Colonic mucosa (tissue), 4 donors: Measurements from ENCODE around the gene POU2F1. TPM values are rescaled to one million over a fixed set of nuclear protein-coding genes. Genes with fewer than 3 reads are reported as not detected.

Experiments used
- DNase-seq: peaks from one replicate; pipeline ENCODE4 v3.0.0-alpha.2; 2020
- H3K27ac ChIP-seq: fragments of 200-600 bp; one replicate; pipeline ENCODE4 v1.8.0; 2021
- H3K27me3 ChIP-seq: fragments of 200-600 bp; one replicate; pipeline ENCODE4 v1.8.0; 2021
- H3K36me3 ChIP-seq: fragments of 200-600 bp; one replicate; pipeline ENCODE4 v1.8.0; 2021
- H3K4me1 ChIP-seq: fragments of 200-600 bp; one replicate; pipeline ENCODE4 v1.8.0; 2021; ENCODE audit warnings: mild to moderate bottlenecking
- H3K4me3 ChIP-seq: fragments of 200-600 bp; one replicate; pipeline ENCODE4 v1.8.0; 2021
- H3K9ac ChIP-seq, 2 donors: one replicate each; pipeline ENCODE4 v1.7.0; 2013; ENCODE audit warnings: control low read depth in 2 of 2, low read depth in 2 of 2, low read length in 2 of 2
- H3K9me3 ChIP-seq: fragments of 200-600 bp; one replicate; pipeline ENCODE4 v1.8.0; 2021
- CTCF ChIP-seq: fragments of 200-600 bp; IDR thresholded peaks from one replicate; pipeline ENCODE4 v1.8.0; 2022; ENCODE audit warnings: antibody characterized with exemption, mild to moderate bottlenecking
- intact Hi-C: fragments of 100-400 bp; cut with DNase I; formaldehyde crosslinking; loops from one replicate; pipeline ENCODE4 v1.14.1; 2022
- total RNA-seq, 2 donors: library from RNA; stranded (reverse); fragmentation: NEBNext Ultra II Directional in 1 of 2; extraction: Animal tissue kit (Norgen Biotek cat#: 25700) in 1 of 2; gene quantifications; one replicate each; pipeline ENCODE4 v1.2.1, GENCODE V29; 2021
- donor health status: healthy.
- donor health status: DM: no; HTN: no; CAD: no.
- donor health status: DM: no; HTN: no; CAD: no.

Gene POU2F1
- total RNA-seq, 2 donors from 2014 or later: 16.4 to 24.4 TPM

GRCh38 chr1:167365360-167365759, 144.7 kb downstream of the POU2F1 start:
- Histone ChIP-seq H3K36me3 (no peaks in the 10 kb centered on the region), H3K9ac (no peak overlapping the region), H3K27me3 (no peaks in the 10 kb centered on the region), H3K9me3 (no peaks in the 10 kb centered on the region), H3K27ac (no peak overlapping the region), H3K4me1 (no peaks in the 10 kb centered on the region), H3K4me3 (no peak overlapping the region)
- TF ChIP-seq CTCF: no peak
- no peak for DNase-seq
- intact Hi-C loops: no loop called here

GRCh38 chr1:167367705-167368104, 147.0 kb downstream of the POU2F1 start:
- no peak overlapping the region for H3K9ac ChIP-seq
- H3K36me3 ChIP-seq: no peaks in the 10 kb centered on the region
- TF ChIP-seq CTCF: no peak
- H3K4me3 ChIP-seq: no peak overlapping the region
- H3K27ac ChIP-seq: no peak overlapping the region
- intact Hi-C loops: no loop called here
- no peaks in the 10 kb centered on the region for H3K27me3 ChIP-seq
- no peaks in the 10 kb centered on the region for H3K9me3 ChIP-seq
- H3K4me1 ChIP-seq: no peaks in the 10 kb centered on the region
- no peak for DNase-seq

GRCh38 chr1:167369175-167369574, 148.5 kb downstream of the POU2F1 start:
- DNase-seq: no peak
- H3K4me3 ChIP-seq: no peak overlapping the region
- H3K36me3 ChIP-seq: no peaks in the 10 kb centered on the region
- H3K9me3 ChIP-seq: no peaks in the 10 kb centered on the region
- H3K27me3 ChIP-seq: no peaks in the 10 kb centered on the region
- no peak overlapping the region for H3K9ac ChIP-seq
- no peaks in the 10 kb centered on the region for H3K4me1 ChIP-seq
- no peak overlapping the region for H3K27ac ChIP-seq
- no peak for TF ChIP-seq CTCF
- intact Hi-C loops: no loop called here

GRCh38 chr1:167369933-167370332, 149.2 kb downstream of the POU2F1 start:
- DNase-seq: no peak

GRCh38 chr1:167371030-167371429, 150.3 kb downstream of the POU2F1 start:
- TF ChIP-seq CTCF: no peak
- Histone ChIP-seq H3K27ac (no peak overlapping the region), H3K9me3 (no peaks in the 10 kb centered on the region), H3K4me1 (no peaks in the 10 kb centered on the region), H3K9ac (no peak overlapping the region), H3K36me3 (no peaks in the 10 kb centered on the region), H3K27me3 (no peaks in the 10 kb centered on the region), H3K4me3 (no peak overlapping the region)
- no peak for DNase-seq
- intact Hi-C loops: no loop called here

More at GRCh38 chr1:167369933-167370332, 149.2 kb downstream of the POU2F1 start:
- Histone ChIP-seq H3K27me3 (no peaks in the 10 kb centered on the region), H3K27ac (no peak overlapping the region), H3K9ac (no peak overlapping the region), H3K9me3 (no peaks in the 10 kb centered on the region), H3K36me3 (no peaks in the 10 kb centered on the region), H3K4me3 (no peak overlapping the region), H3K4me1 (no peaks in the 10 kb centered on the region)
- intact Hi-C loops: no loop called here
- TF ChIP-seq CTCF: no peak

GRCh38 chr1:167373398-167373797, 152.7 kb downstream of the POU2F1 start:
- Histone ChIP-seq H3K9ac (no peak overlapping the region), H3K9me3 (no peaks in the 10 kb centered on the region), H3K4me3 (no peak overlapping the region), H3K4me1 (no peaks in the 10 kb centered on the region), H3K27ac (no peak overlapping the region), H3K27me3 (no peaks in the 10 kb centered on the region), H3K36me3 (no peaks in the 10 kb centered on the region)
- intact Hi-C loops: no loop called here
- no peak for TF ChIP-seq CTCF
- DNase-seq: no peak
